ENCODE measurements around the gene DISP2. TPM values are rescaled to one million over a fixed set of nuclear protein-coding genes. Genes with fewer than 3 reads are reported as not detected.

Gene DISP2
- total and polyA plus RNA-seq, 9 of the 15 experiments (the other 6 are each of a cell fraction or from before 2014, with no cell fraction given) = 0.06 to 0.89 (median 0.15) TPM; not detected in 1

- in situ Hi-C loops (cut with MboI) (no loop called here), intact Hi-C loops (cut with micrococcal nuclease) (no loop called here)
- H3K27me3 ChIP-seq (ENCODE audit: control insufficient read depth in 2 of 2, insufficient read depth in 2 of 2, low read length in 2 of 2) = peaks cover 0 to 16% of the 10 kb centered on the region in 2 experiments; a peak in 3 of 5 replicates
- FAIRE-seq = no peak
- no peak overlapping the region for H3K4me2 ChIP-seq (ENCODE audit: insufficient read depth, low read length)
- no TSS peak for BruUV-seq (replicated peaks)
- no peaks in the 10 kb centered on the region for H3K9me3 ChIP-seq (replicated peaks; ENCODE audit: control insufficient read depth, insufficient read depth, low read depth, low read length)
- POLR2A ChIA-PET = interaction anchor here (0.5 to 1.5 kb wide), 3 partner anchors 10 to 160 kb away, joined by 3 to 5 read pairs (median 4); partner anchors contain the start of gene PHGR1
- H2AFZ ChIP-seq (ENCODE audit: low read depth, low read length) = no peak overlapping the region
- CTCF ChIA-PET (ENCODE audit: low intra/inter-chr PET ratio) = interaction anchor here (3.6 kb wide), 1 partner anchor 51 kb away, joined by 23 read pairs; no protein-coding TSS in a partner anchor
- no peak for DNase-seq (ENCODE audit: extremely low read depth in 1 of 4, low spot score in 3 of 4)
- 32% methylated on average over 13 of the region's 13 CpGs for WGBS (ENCODE audit: insufficient coverage, low coverage, missing lambda C conversion rate)
- no peaks in the 10 kb centered on the region for H3K79me2 ChIP-seq (ENCODE audit: control insufficient read depth, insufficient read depth, low read length)
- no peaks in the 10 kb centered on the region for H3K36me3 ChIP-seq (ENCODE audit: control insufficient read depth, insufficient read depth, low read length)
- H3K4me1 ChIP-seq (replicated peaks in 1 of 2; ENCODE audit: control insufficient read depth in 2 of 2, insufficient read depth in 2 of 2, low read length in 2 of 2) = peaks cover 4 to 36% of the 10 kb centered on the region in 2 experiments
- no peak overlapping the region for H3K27ac ChIP-seq (ENCODE audit: extremely low read depth, low read depth, low read length)
- no peaks in the 10 kb centered on the region for H4K20me1 ChIP-seq (replicated peaks; ENCODE audit: control insufficient read depth, insufficient read depth, low read length)
- no peak overlapping the region for H3K4me3 ChIP-seq
- ATAC-seq = no peak
- no peaks in the 10 kb centered on the region for H3K9me1 ChIP-seq (ENCODE audit: control insufficient read depth, insufficient read depth, low read length)
- TF ChIP-seq KAT8 (IDR thresholded peaks at IDR 0.05; ENCODE audit: low read depth) (no peak), FOXO4 (CRISPR knock-in tag; IDR thresholded peaks at IDR 0.05) (no peak)
- peak overlapping the region in 1 of 2 experiments; percentile 52; a peak in 1 of 4 replicates for H3K9ac ChIP-seq (ENCODE audit: insufficient read depth in 1 of 2, low read depth in 2 of 2, low read length in 2 of 2)
Measured at GRCh38 chr15:40369971-40370370, 12.0 kb downstream of the DISP2 start.

GRCh38 chr15:40372981-40373380, 15.0 kb downstream of the DISP2 start:
- POLR2A ChIA-PET = interaction anchor here (0.6 to 0.8 kb wide), 2 partner anchors 27 to 58 kb away, joined by 3 read pairs; no protein-coding TSS in a partner anchor
- no TSS peak for BruUV-seq (replicated peaks)
- no peak overlapping the region for H2AFZ ChIP-seq (ENCODE audit: low read depth, low read length)
- H3K9me1 ChIP-seq (ENCODE audit: control insufficient read depth, insufficient read depth, low read length) = no peaks in the 10 kb centered on the region
- no peaks in the 10 kb centered on the region for H3K79me2 ChIP-seq (ENCODE audit: control insufficient read depth, insufficient read depth, low read length)
- peaks cover 4 to 23% of the 10 kb centered on the region in 2 experiments for H3K4me1 ChIP-seq (replicated peaks in 1 of 2; ENCODE audit: control insufficient read depth in 2 of 2, insufficient read depth in 2 of 2, low read length in 2 of 2)
- H4K20me1 ChIP-seq (replicated peaks; ENCODE audit: control insufficient read depth, insufficient read depth, low read length) = no peaks in the 10 kb centered on the region
- peaks cover 0 to 12% of the 10 kb centered on the region in 2 experiments; a peak in 3 of 5 replicates for H3K27me3 ChIP-seq (ENCODE audit: control insufficient read depth in 2 of 2, insufficient read depth in 2 of 2, low read length in 2 of 2)
- no peak overlapping the region for H3K9ac ChIP-seq (ENCODE audit: insufficient read depth in 1 of 2, low read depth in 2 of 2, low read length in 2 of 2)
- intact Hi-C loops (cut with micrococcal nuclease) (no loop called here), in situ Hi-C loops (cut with MboI) (no loop called here)
- CTCF ChIA-PET (ENCODE audit: low intra/inter-chr PET ratio) = no interaction called here
- H3K9me3 ChIP-seq (replicated peaks; ENCODE audit: control insufficient read depth, insufficient read depth, low read depth, low read length) = no peaks in the 10 kb centered on the region
- no peak for DNase-seq (ENCODE audit: extremely low read depth in 1 of 4, low spot score in 3 of 4)
- ATAC-seq = no peak
- no peak for FAIRE-seq
- H3K27ac ChIP-seq (ENCODE audit: extremely low read depth, low read depth, low read length) = no peak overlapping the region
- no peak overlapping the region for H3K4me2 ChIP-seq (ENCODE audit: insufficient read depth, low read length)
- WGBS (ENCODE audit: insufficient coverage, low coverage, missing lambda C conversion rate) = 7% methylated on average over 2 of the region's 2 CpGs
- no peaks in the 10 kb centered on the region for H3K36me3 ChIP-seq (ENCODE audit: control insufficient read depth, insufficient read depth, low read length)
- no peak overlapping the region for H3K4me3 ChIP-seq
- TF ChIP-seq SPI1 (IDR thresholded peaks at IDR 0.05; ENCODE audit: borderline replicate concordance, low read depth, low read length) (peak; percentile 60; the same call in 1 of the 2 replicates), PURB (CRISPR knock-in tag; IDR thresholded peaks at IDR 0.05; ENCODE audit: low read depth) (no peak)

All from K562 (cell line).